Panc1 (cell line): ENCODE measurements around the gene OR2A1.
"Not testable (repeated sequence)": the region's sequence is repeated elsewhere in the genome, so short reads cannot be mapped to it uniquely, and the experiment has no call there.

Experiments
- CTCF ChIP-seq: fragments of 450-650 bp; IDR thresholded peaks from 2 replicates; pipeline ENCODE4 v1.5.1; 2017; ENCODE audit warnings: mild to moderate bottlenecking
- SIN3A ChIP-seq: IDR thresholded peaks from 2 replicates; pipeline ENCODE4 v1.6.1; 2012; ENCODE audit warnings: low read depth, mild to moderate bottlenecking, low read length, moderate library complexity, borderline replicate concordance; ENCODE audit not compliant: insufficient read depth

- TF ChIP-seq SIN3A, CTCF: not testable (repeated sequence)
These were observed 19.7 kb downstream of the OR2A1 start for GRCh38 chr7:144331996-144332288.
